HepG2 (cell line): ENCODE measurements around the gene EGLN2. TPM values are rescaled to one million over a fixed set of nuclear protein-coding genes. Genes with fewer than 3 reads are reported as not detected.

Source experiments
- BHLHE40 ChIP-seq: IDR thresholded peaks from 2 replicates; pipeline ENCODE4 v1.6.1; 2011; ENCODE audit warnings: low read length, improper control_type of control experiment
- BORCS8-MEF2B ChIP-seq: sonication (generic); formaldehyde crosslinking; IDR thresholded peaks from 2 replicates; pipeline ENCODE4 v1.8.0; 2022; ENCODE audit warnings: mild to moderate bottlenecking, missing genetic modification reagents
- FOXO1 ChIP-seq: sonication (generic); formaldehyde crosslinking; IDR thresholded peaks from 2 replicates; pipeline ENCODE4 v1.4.0; 2020; ENCODE audit warnings: missing genetic modification reagents
- HMGA1 ChIP-seq: sonication (generic); formaldehyde crosslinking; conservative IDR thresholded peaks from 2 replicates; pipeline ENCODE4 v1.4.0; 2020; ENCODE audit warnings: missing genetic modification reagents
- HOXA9 ChIP-seq: sonication (generic); formaldehyde crosslinking; IDR thresholded peaks from 2 replicates; pipeline ENCODE4 v1.8.1; 2022; ENCODE audit warnings: missing genetic modification reagents, mild to moderate bottlenecking, moderate library complexity, borderline replicate concordance
- PRDM15 ChIP-seq: sonication (generic); formaldehyde crosslinking; IDR thresholded peaks from 2 replicates; pipeline ENCODE4 v1.4.0; 2020; ENCODE audit warnings: missing genetic modification reagents
- RXRB ChIP-seq: IDR thresholded peaks from 2 replicates; pipeline ENCODE4 v1.6.1; 2016; ENCODE audit warnings: borderline replicate concordance, missing genetic modification reagents, missing compliant biosample characterization
- TGIF2 ChIP-seq: IDR thresholded peaks from 2 replicates; pipeline ENCODE4 v1.6.1; 2016; ENCODE audit warnings: control low read depth, missing compliant biosample characterization
- ZNF12 ChIP-seq: sonication (generic); formaldehyde crosslinking; IDR thresholded peaks from 2 replicates; pipeline ENCODE4 v1.5.0; 2020; ENCODE audit warnings: missing genetic modification reagents
- ZNF274 ChIP-seq: sonication (generic); formaldehyde crosslinking; IDR thresholded peaks from 2 replicates; pipeline ENCODE4 v1.5.1; 2020; ENCODE audit warnings: mild to moderate bottlenecking, missing genetic modification reagents
- ZNF350 ChIP-seq: sonication (generic); formaldehyde crosslinking; IDR thresholded peaks from 2 replicates; pipeline ENCODE4 v1.4.0; 2020; ENCODE audit warnings: mild to moderate bottlenecking, low read depth, missing genetic modification reagents, borderline replicate concordance
- ZNF800 ChIP-seq: sonication (generic); formaldehyde crosslinking; IDR thresholded peaks from 2 replicates; pipeline ENCODE4 v1.4.0; 2020; ENCODE audit warnings: missing genetic modification reagents
- polyA plus RNA-seq, 8 experiments: library from polyadenylated mRNA; depleted of rRNA in 3 of 8; stranded (reverse) in 7 of 8; unstranded in 1 of 8; fragments of >200 nt; fragmentation: Illumina TruSeq in 4 of 8; extraction: Trizol in 4 of 8; gene quantifications; 2 replicates each; pipeline versions ENCODE4 v1.2.1 to v1.2.3, GENCODE V29; 2011 to 2016; ENCODE audit warnings: low read depth in 4 of 8, missing spikeins in 1 of 8, mixed read lengths in 1 of 8; ENCODE audit not compliant: insufficient read depth in 1 of 8
- total RNA-seq, 5 experiments: library from RNA; depleted of rRNA; stranded (reverse); fragments of >200 nt; fragmentation: Illumina TruSeq; extraction: Trizol; gene quantifications; 2 replicates each; pipeline ENCODE4 v1.2.3, GENCODE V29; 2016; ENCODE audit warnings: low read depth in 1 of 5
- TF ChIP-seq, protein P1 (sequence below): sonication (generic); formaldehyde crosslinking; IDR thresholded peaks from 2 replicates; pipeline ENCODE4 v1.5.0; 2020; ENCODE audit warnings: mild to moderate bottlenecking, missing genetic modification reagents, borderline replicate concordance
- TF ChIP-seq, protein P2 (sequence below): sonication (generic); formaldehyde crosslinking; IDR thresholded peaks from 2 replicates; pipeline ENCODE4 v1.8.1; 2023; ENCODE audit warnings: mild to moderate bottlenecking, inconsistent platforms, moderate library complexity, missing genetic modification reagents, borderline replicate concordance
- TF ChIP-seq, protein P3 (sequence below): sonication (generic); formaldehyde crosslinking; IDR thresholded peaks from 2 replicates; pipeline ENCODE4 v1.5.1; 2020; ENCODE audit warnings: missing genetic modification reagents, mild to moderate bottlenecking, borderline replicate concordance

EGLN2 gene
- total and polyA plus RNA-seq, 2 of the 13 experiments (the other 11 are each of a cell fraction or from before 2014, with no cell fraction given): 16.5 to 40.8 TPM

DNA sequence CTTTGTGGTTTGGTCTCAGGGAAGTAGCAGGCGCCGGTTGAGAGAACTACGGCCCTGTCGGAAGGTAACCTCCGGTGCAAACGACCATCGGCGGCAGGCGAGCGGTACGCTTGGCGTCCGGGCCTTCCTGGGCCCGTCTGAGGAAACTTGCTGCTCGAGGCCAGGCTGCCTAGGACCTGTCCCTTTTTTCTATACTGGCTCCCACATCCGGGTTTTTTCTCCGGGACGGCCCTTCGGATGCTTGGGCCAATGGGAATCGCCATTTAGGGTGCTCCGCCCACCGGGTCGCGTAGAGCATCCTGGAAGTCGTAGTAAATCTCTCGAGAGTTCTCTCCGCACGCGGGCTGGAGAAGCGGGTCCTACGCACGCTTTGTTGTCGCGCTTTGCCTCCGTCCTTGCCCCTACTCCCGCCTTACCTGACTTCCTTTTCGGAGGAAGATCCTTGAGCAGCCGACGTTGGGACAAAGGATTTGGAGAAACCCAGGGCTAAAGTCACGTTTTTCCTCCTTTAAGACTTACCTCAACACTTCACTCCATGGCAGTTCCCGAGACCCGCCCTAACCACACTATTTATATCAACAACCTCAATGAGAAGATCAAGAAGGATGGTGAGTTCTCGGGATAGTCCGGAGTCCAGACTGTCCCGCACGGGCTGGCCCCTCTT is 48.0 kb upstream of the EGLN2 start, which contains the start of gene SNRPA (continued):
- TF ChIP-seq HMGA1 (CRISPR knock-in tag): no peak
- no peak for TF ChIP-seq HOXA9 (CRISPR knock-in tag)
- TF ChIP-seq BHLHE40: peak; percentile 52; the same call in 1 of the 2 replicates
- TF ChIP-seq ZNF350 (CRISPR knock-in tag): peak; percentile 34; the same call in 1 of the 2 replicates
- TF ChIP-seq ZNF274: no peak
- 0 out of 2 replicates have a peak, but pooled peaks have one; percentile 21 for TF ChIP-seq RXRB
- TF ChIP-seq BORCS8-MEF2B (CRISPR knock-in tag): peak; percentile 53; the same call in 1 of the 2 replicates
- TF ChIP-seq, protein P1, sequence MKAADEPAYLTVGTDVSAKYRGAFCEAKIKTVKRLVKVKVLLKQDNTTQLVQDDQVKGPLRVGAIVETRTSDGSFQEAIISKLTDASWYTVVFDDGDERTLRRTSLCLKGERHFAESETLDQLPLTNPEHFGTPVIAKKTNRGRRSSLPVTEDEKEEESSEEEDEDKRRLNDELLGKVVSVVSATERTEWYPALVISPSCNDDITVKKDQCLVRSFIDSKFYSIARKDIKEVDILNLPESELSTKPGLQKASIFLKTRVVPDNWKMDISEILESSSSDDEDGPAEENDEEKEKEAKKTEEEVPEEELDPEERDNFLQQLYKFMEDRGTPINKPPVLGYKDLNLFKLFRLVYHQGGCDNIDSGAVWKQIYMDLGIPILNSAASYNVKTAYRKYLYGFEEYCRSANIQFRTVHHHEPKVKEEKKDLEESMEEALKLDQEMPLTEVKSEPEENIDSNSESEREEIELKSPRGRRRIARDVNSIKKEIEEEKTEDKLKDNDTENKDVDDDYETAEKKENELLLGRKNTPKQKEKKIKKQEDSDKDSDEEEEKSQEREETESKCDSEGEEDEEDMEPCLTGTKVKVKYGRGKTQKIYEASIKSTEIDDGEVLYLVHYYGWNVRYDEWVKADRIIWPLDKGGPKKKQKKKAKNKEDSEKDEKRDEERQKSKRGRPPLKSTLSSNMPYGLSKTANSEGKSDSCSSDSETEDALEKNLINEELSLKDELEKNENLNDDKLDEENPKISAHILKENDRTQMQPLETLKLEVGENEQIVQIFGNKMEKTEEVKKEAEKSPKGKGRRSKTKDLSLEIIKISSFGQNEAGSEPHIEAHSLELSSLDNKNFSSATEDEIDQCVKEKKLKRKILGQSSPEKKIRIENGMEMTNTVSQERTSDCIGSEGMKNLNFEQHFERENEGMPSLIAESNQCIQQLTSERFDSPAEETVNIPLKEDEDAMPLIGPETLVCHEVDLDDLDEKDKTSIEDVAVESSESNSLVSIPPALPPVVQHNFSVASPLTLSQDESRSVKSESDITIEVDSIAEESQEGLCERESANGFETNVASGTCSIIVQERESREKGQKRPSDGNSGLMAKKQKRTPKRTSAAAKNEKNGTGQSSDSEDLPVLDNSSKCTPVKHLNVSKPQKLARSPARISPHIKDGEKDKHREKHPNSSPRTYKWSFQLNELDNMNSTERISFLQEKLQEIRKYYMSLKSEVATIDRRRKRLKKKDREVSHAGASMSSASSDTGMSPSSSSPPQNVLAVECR (CRISPR knock-in tag): peak; percentile 64
- TF ChIP-seq, protein P2, sequence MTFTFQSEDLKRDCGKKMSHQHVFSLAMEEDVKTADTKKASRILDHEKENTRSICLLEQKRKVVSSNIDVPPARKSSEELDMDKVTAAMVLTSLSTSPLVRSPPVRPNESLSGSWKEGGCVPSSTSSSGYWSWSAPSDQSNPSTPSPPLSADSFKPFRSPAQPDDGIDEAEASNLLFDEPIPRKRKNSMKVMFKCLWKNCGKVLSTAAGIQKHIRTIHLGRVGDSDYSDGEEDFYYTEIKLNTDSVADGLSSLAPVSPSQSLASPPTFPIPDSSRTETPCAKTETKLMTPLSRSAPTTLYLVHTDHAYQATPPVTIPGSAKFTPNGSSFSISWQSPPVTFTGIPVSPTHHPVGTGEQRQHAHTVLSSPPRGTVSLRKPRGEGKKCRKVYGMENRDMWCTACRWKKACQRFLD (CRISPR knock-in tag): no peak; the same call in 1 of the 2 replicates
- peak; percentile 58; the same call in 1 of the 2 replicates for TF ChIP-seq ZNF800
- peak; percentile 39; the same call in 1 of the 2 replicates for TF ChIP-seq PRDM15 (CRISPR knock-in tag)
- no peak for TF ChIP-seq FOXO1 (CRISPR knock-in tag)
- TF ChIP-seq, protein P3, sequence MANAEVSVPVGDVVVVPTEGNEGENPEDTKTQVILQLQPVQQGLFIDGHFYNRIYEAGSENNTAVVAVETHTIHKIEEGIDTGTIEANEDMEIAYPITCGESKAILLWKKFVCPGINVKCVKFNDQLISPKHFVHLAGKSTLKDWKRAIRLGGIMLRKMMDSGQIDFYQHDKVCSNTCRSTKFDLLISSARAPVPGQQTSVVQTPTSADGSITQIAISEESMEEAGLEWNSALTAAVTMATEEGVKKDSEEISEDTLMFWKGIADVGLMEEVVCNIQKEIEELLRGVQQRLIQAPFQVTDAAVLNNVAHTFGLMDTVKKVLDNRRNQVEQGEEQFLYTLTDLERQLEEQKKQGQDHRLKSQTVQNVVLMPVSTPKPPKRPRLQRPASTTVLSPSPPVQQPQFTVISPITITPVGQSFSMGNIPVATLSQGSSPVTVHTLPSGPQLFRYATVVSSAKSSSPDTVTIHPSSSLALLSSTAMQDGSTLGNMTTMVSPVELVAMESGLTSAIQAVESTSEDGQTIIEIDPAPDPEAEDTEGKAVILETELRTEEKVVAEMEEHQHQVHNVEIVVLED: peak; percentile 65; the same call in 1 of the 2 replicates
- no peak for TF ChIP-seq ZNF12 (CRISPR knock-in tag)
- peak; percentile 62 for TF ChIP-seq TGIF2
